ENCODE data around the gene FLT1.

The FLT1 gene

DNA sequence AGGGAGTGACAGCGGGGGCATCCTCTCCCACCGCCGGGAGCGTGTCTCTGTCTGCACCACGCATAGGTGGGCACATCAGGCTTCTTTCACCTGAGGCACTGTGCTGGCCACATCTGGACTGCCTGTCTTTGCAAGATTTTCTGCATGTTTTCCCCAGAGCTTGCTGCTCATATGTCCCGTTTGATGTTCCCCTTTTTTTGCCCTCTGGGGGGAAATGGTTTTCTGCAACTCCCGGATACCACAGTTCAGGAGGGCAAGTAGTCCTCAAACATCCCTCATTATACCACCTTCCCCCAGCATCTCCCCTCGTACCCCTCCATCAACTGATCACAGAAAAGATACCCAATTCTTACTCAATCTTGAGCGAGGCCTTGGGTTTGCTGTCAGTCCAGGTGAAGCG, 188.6 kb downstream of the FLT1 start:
- Mint-ChIP-seq H3K9me3 (no peaks in the 10 kb centered on the region), H3K4me1 (peaks cover 13% of the 10 kb centered on the region), H3K27ac (no peak overlapping the region), H3K4me3 (no peak overlapping the region), H3K36me3 (no peaks in the 10 kb centered on the region)
- no peak for DNase-seq (ENCODE audit: low spot score in 2 of 2)
- ATAC-seq, result no peak

- Mint-ChIP-seq H3K36me3 (no peaks in the 10 kb centered on the region), H3K4me3 (no peak overlapping the region), H3K9me3 (no peaks in the 10 kb centered on the region), H3K4me1 (peaks cover 25% of the 10 kb centered on the region), H3K27ac (no peak overlapping the region)
- DNase-seq (ENCODE audit: low spot score in 2 of 2) (no peak), ATAC-seq (no peak)
These were observed 193.1 kb downstream of the FLT1 start for GRCh38 chr13:28301839-28302238.

GRCh38 chr13:28299916-28300315, 195.0 kb downstream of the FLT1 start:
- Mint-ChIP-seq H3K36me3 (peaks cover 15% of the 10 kb centered on the region), H3K9me3 (no peaks in the 10 kb centered on the region), H3K27ac (no peak overlapping the region), H3K4me3 (no peak overlapping the region), H3K4me1 (peaks cover 26% of the 10 kb centered on the region)
- DNase-seq (ENCODE audit: low spot score in 2 of 2) (peak in 1 of 2 donors; percentile 15), ATAC-seq (no peak)

DNA sequence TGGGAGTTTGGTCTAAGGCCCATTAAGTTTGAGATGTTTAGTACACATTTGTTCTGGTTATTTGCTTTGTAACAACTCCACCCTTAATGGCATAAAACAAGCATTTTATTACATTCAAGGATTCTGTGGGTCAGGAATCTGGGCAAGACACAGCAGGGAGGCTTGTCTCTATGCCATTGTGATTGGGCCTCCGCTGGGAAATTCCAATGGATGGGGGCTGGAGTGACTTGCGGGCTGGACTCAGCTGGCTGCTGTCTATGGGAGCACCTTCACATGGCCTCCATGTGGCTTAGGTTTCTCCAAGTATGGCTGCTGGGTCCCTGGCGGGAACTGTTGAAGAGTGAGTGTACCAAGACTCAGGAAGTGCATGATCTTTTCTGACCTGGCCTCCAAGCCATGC, 197.6 kb downstream of the FLT1 start:
- DNase-seq (ENCODE audit: low spot score in 2 of 2) (no peak), ATAC-seq (no peak)
- Mint-ChIP-seq H3K4me1 (peaks cover 21% of the 10 kb centered on the region), H3K27ac (peak overlapping the region; percentile 39), H3K9me3 (no peaks in the 10 kb centered on the region), H3K36me3 (peaks cover 40% of the 10 kb centered on the region), H3K4me3 (no peak overlapping the region)

DNA sequence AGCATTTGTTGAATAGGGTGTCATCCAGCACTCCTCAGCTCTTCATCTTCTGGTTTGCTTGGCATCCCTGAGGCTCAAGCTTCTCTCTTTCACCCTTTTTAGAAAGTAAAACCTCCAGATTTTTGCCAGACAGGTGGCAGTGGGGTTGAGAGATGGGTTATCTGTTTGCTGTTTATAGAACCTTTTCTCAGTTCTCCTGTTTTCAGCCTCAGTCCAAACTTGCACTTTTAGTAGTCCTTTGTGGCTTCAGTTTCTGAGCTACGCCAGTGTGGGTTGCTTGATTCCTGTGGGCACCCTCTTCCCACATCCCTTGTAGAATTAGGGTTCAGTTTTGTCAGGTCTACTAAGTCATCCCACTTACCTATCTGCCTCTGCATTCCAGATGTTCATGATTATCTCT, 208.7 kb downstream of the FLT1 start:
- Mint-ChIP-seq H3K9me3 (no peaks in the 10 kb centered on the region), H3K4me3 (no peak overlapping the region), H3K36me3 (peaks cover 100% of the 10 kb centered on the region), H3K27ac (peak overlapping the region; percentile 11), H3K4me1 (peaks cover 7% of the 10 kb centered on the region)
- ATAC-seq (no peak), DNase-seq (ENCODE audit: low spot score in 2 of 2) (no peak)

DNA sequence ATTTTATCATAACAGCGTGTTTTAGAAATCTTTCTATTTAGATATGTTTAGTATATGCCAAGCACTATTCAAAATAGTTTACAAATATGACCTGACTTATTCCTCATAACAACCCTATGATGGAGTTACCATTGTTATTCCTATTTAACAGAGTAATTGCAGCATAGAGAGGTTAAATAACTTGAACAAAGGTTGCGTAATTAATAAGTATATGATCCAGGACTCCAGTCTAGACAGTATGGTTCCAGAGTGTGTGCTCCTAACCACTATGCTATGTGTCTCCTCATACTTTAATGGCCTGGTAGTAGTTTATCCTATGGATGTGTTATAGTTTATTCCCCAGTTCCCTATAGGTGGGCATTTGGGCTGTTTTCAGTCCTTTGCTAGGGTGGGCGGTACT, 211.3 kb downstream of the FLT1 start:
- DNase-seq (ENCODE audit: low spot score in 2 of 2) (no peak), ATAC-seq (no peak)
- Mint-ChIP-seq H3K4me1 (peaks cover 7% of the 10 kb centered on the region), H3K36me3 (peaks cover 100% of the 10 kb centered on the region), H3K27ac (no peak overlapping the region), H3K4me3 (no peak overlapping the region), H3K9me3 (no peaks in the 10 kb centered on the region)

- H3K36me3 Mint-ChIP-seq, result peaks cover 89% of the 10 kb centered on the region
- H3K4me3 Mint-ChIP-seq, result no peak overlapping the region
- peaks cover 7% of the 10 kb centered on the region for H3K4me1 Mint-ChIP-seq
- no peak for ATAC-seq
- no peak overlapping the region for H3K27ac Mint-ChIP-seq
- no peak for DNase-seq (ENCODE audit: low spot score in 2 of 2)
- H3K9me3 Mint-ChIP-seq, result no peaks in the 10 kb centered on the region
These were observed 212.5 kb downstream of the FLT1 start for GRCh38 chr13:28282451-28282850.

DNA sequence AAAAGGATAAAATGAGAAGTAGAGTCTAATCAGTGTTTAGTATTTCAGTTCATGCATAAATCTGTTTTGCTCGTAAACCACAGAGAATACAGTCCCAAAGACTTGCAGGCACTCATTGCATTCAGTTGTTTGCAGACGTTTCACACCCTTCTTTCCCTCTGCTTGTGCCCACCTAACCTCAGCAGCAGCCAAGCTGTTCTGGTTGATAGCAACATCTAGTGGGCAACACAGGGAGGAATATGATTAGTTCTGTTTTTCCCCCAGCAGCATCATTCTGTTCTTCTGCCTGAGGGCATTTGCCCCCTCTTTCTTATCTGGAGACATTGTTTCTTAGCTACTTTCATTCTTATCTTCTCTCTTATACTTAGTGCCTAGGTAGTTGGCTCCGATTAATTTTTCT, 221.0 kb downstream of the FLT1 start:
- H3K27ac Mint-ChIP-seq, result no peak overlapping the region
- ATAC-seq (no peak), DNase-seq (ENCODE audit: low spot score in 2 of 2) (no peak)

GRCh38 chr13:28271056-28271840, 223.7 kb downstream of the FLT1 start:
- Mint-ChIP-seq H3K4me3 (no peak overlapping the region), H3K4me1 (peaks cover 21% of the 10 kb centered on the region), H3K36me3 (peaks cover 94% of the 10 kb centered on the region), H3K27ac (no peak overlapping the region), H3K9me3 (peaks cover 5% of the 10 kb centered on the region)
- DNase-seq (ENCODE audit: low spot score in 2 of 2) (no peak), ATAC-seq (no peak)

More for the DNA sequence above, 221.0 kb downstream of the FLT1 start:
- Mint-ChIP-seq H3K4me1 (peaks cover 7% of the 10 kb centered on the region), H3K36me3 (peaks cover 79% of the 10 kb centered on the region), H3K9me3 (no peaks in the 10 kb centered on the region), H3K4me3 (no peak overlapping the region)

GRCh38 chr13:28268800-28269223, 226.1 kb downstream of the FLT1 start:
- no peak overlapping the region for H3K4me3 Mint-ChIP-seq
- H3K36me3 Mint-ChIP-seq, result peaks cover 89% of the 10 kb centered on the region
- H3K27ac Mint-ChIP-seq, result peak overlapping the region; percentile 4
- H3K9me3 Mint-ChIP-seq, result peaks cover 5% of the 10 kb centered on the region
- ATAC-seq (peak; percentile 100), DNase-seq (ENCODE audit: low spot score in 2 of 2) (no peak)
- peaks cover 21% of the 10 kb centered on the region for H3K4me1 Mint-ChIP-seq

GRCh38 chr13:28267497-28267896, 227.4 kb downstream of the FLT1 start:
- ATAC-seq (no peak), DNase-seq (ENCODE audit: low spot score in 2 of 2) (no peak)
- Mint-ChIP-seq H3K4me3 (no peak overlapping the region), H3K4me1 (peaks cover 21% of the 10 kb centered on the region), H3K36me3 (peaks cover 89% of the 10 kb centered on the region), H3K9me3 (peaks cover 5% of the 10 kb centered on the region), H3K27ac (no peak overlapping the region)

DNA sequence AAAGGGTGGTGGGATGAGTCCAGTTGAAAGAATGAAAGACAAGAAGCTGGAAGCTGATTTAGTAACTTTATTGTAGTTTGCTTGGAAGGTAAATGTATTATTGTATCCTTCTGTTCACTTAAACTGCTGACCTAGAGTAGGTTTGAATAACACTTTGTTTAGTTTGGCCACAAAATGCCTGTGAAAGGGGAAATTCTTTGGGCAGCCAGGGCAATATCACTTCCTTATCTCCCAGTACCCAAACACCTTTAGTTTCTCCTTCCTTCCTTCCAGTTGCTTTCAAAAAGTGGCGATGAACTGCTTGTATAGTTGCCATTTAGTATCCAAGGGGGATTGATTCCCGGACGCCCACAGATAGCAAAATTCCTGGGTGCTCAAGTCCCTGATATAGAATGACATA, 236.5 kb downstream of the FLT1 start:
- no peaks in the 10 kb centered on the region for H3K9me3 Mint-ChIP-seq
- DNase-seq (ENCODE audit: low spot score in 2 of 2) (no peak), ATAC-seq (no peak)
- no peak overlapping the region for H3K27ac Mint-ChIP-seq
- H3K36me3 Mint-ChIP-seq, result peaks cover 84% of the 10 kb centered on the region
- H3K4me3 Mint-ChIP-seq, result no peak overlapping the region
- peaks cover 15% of the 10 kb centered on the region for H3K4me1 Mint-ChIP-seq

- DNase-seq (ENCODE audit: low spot score in 2 of 2) (no peak), ATAC-seq (no peak)
- H3K4me3 Mint-ChIP-seq, result no peak overlapping the region
- peaks cover 74% of the 10 kb centered on the region for H3K36me3 Mint-ChIP-seq
- H3K27ac Mint-ChIP-seq, result no peak overlapping the region
- H3K4me1 Mint-ChIP-seq, result peaks cover 16% of the 10 kb centered on the region
- no peaks in the 10 kb centered on the region for H3K9me3 Mint-ChIP-seq
These were observed 237.6 kb downstream of the FLT1 start for GRCh38 chr13:28257305-28257704.

GRCh38 chr13:28252547-28252946, 242.4 kb downstream of the FLT1 start:
- H3K9me3 Mint-ChIP-seq, result no peaks in the 10 kb centered on the region
- no peak overlapping the region for H3K27ac Mint-ChIP-seq
- H3K36me3 Mint-ChIP-seq, result peaks cover 56% of the 10 kb centered on the region
- no peak overlapping the region for H3K4me3 Mint-ChIP-seq
- peaks cover 42% of the 10 kb centered on the region for H3K4me1 Mint-ChIP-seq
- ATAC-seq (no peak), DNase-seq (ENCODE audit: low spot score in 2 of 2) (no peak)

DNA sequence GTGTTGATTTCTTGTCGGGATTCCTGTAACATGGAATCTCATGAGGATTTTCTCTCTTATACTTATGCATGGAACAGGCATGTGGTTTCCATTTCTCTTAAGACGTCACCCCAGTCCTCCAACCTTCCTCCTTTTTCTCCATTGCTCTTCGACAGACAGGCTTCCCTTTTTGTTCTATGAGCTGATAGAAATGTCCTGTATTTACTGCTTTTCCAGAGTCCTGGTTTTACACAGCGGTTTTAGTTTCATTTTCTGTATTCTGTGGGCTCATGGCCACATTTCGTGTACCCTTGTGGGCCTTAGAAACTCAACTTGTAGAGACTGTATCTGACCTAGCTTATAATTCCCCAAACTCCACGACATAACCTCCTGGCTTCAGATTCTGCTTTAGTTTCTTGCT, 243.5 kb downstream of the FLT1 start:
- Mint-ChIP-seq H3K9me3 (no peaks in the 10 kb centered on the region), H3K27ac (no peak overlapping the region), H3K4me3 (no peak overlapping the region), H3K36me3 (peaks cover 50% of the 10 kb centered on the region), H3K4me1 (peaks cover 47% of the 10 kb centered on the region)
- DNase-seq (ENCODE audit: low spot score in 2 of 2), result no peak
- no peak for ATAC-seq

DNA sequence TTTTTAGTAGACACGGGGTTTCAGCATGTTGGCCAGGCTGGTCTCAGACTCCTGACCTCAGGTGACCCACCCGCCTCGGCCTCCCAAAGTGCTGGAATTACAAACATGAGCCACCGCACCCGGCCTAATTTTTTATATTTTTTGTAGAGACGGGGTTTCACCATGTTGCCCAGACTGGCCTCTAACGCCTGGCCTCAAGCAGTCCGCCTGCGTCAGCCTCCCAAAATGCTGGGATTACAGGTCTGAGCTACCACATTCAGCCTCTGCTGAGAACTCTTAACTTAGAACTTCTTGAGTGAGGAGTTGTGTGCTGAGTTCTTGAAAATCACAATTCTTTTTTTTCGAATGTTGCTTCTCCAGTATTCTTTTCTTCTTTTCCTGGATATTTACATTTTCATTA, 244.4 kb downstream of the FLT1 start:
- Mint-ChIP-seq H3K4me1 (peaks cover 50% of the 10 kb centered on the region), H3K4me3 (no peak overlapping the region), H3K9me3 (no peaks in the 10 kb centered on the region), H3K27ac (no peak overlapping the region), H3K36me3 (peaks cover 44% of the 10 kb centered on the region)
- no peak for DNase-seq (ENCODE audit: low spot score in 2 of 2)
- no peak for ATAC-seq
